Activated T-helper 2 cell treated with anti-CD3 and anti-CD28 coated beads, Interferon-gamma antibody, Interleukin-2, Interleukin-4, amounts not matched to agents 10 μg/mL and 5 μg/mL and 100 μg/mL, durations not matched to agents 14 hours and 24 hours and 36 hours (primary cell): Measurements from ENCODE around the gene SLC22A9. TPM values are rescaled to one million over a fixed set of nuclear protein-coding genes. Genes with fewer than 3 reads are reported as not detected.

ENCODE experiments used
- DNase-seq: peaks from one replicate; pipeline ENCODE4 v3.0.0; 2021; ENCODE audit warnings: low spot score
- H3K27ac Mint-ChIP-seq: one replicate; pipeline ENCODE4 v1.8.0; 2021; ENCODE audit warnings: mixed read lengths
- H3K27me3 Mint-ChIP-seq: one replicate; pipeline ENCODE4 v1.8.0; 2021; ENCODE audit warnings: low read depth, mixed read lengths
- H3K36me3 Mint-ChIP-seq: one replicate; pipeline ENCODE4 v1.8.0; 2021; ENCODE audit warnings: low read depth, mixed read lengths
- H3K4me1 Mint-ChIP-seq: one replicate; pipeline ENCODE4 v1.8.0; 2021; ENCODE audit warnings: low read depth, mixed read lengths
- H3K4me3 Mint-ChIP-seq: one replicate; pipeline ENCODE4 v1.8.0; 2021; ENCODE audit warnings: low read depth, mild to moderate bottlenecking, moderate library complexity, mixed read lengths
- H3K9me3 Mint-ChIP-seq: one replicate; pipeline ENCODE4 v1.8.0; 2021; ENCODE audit warnings: mixed read lengths
- intact Hi-C: fragments of 100-400 bp; cut with micrococcal nuclease; formaldehyde crosslinking; loops from one replicate; pipeline ENCODE4 v1.15.1; 2023
- total RNA-seq: library from RNA; stranded (reverse); gene quantifications from 2 replicates; pipeline ENCODE4 v1.2.3, GENCODE V29; 2022

Gene SLC22A9
- total RNA-seq, 1 donor from 2014 or later, result not detected

DNA sequence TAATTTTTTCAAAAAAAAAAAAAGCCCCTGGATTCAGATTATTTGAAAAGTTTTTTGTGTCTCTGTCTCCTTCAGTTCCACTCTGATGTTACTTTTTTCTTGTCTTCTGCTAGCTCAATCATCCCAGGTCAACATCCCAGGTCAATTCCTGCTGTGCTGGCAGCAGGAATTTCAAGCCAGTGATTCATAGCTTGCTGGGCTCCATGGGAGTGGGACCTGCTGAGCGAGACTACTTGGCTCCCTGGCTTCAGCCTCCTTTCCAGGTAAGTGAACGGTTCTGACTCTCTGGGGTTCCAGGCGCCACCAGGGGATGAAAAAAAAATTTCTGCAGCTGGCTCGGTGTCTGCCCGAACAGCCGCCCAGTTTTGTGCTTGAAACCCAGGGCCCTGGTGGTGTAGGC lies 90.0 kb downstream of the SLC22A9 start:
- Mint-ChIP-seq H3K27me3 (peaks cover 12% of the 10 kb centered on the region), H3K4me1 (no peaks in the 10 kb centered on the region), H3K27ac (no peak overlapping the region), H3K36me3 (no peaks in the 10 kb centered on the region), H3K4me3 (no peak overlapping the region), H3K9me3 (no peaks in the 10 kb centered on the region)
- intact Hi-C loops, result no loop called here
- DNase-seq, result no peak

Other genes with a start within 250 kb of the SLC22A9 start
- gene SLC22A24, start 225.6 kb upstream of the SLC22A9 start, total RNA-seq, result not detected in 2 replicates
- gene SLC22A25, start 126.2 kb upstream of the SLC22A9 start, total RNA-seq, result not detected in 2 replicates
- gene PLAAT5, start 121.4 kb downstream of the SLC22A9 start, total RNA-seq, result 0.64 and 0.80 TPM in 2 replicates
- gene LGALS12, start 136.3 kb downstream of the SLC22A9 start, total RNA-seq, result 1.1 and 1.4 TPM in 2 replicates
- 41.4 and 45.7 TPM in 2 replicates for gene PLAAT4, start 167.0 kb downstream of the SLC22A9 start, total RNA-seq
- not detected in 2 replicates for gene PLAAT2, start 193.6 kb downstream of the SLC22A9 start, total RNA-seq
- 15.2 and 17.3 TPM in 2 replicates for gene PLAAT3, start 244.6 kb downstream of the SLC22A9 start, total RNA-seq